Type B pancreatic cell (in vitro differentiated cells): ENCODE data around the gene LTBP1. TPM values are rescaled to one million over a fixed set of nuclear protein-coding genes. Genes with fewer than 3 reads are reported as not detected.

Experiments used
- DNase-seq: peaks from one replicate; pipeline ENCODE4 v3.0.0; 2021; ENCODE audit warnings: mixed read lengths; ENCODE audit not compliant: unreplicated experiment; ENCODE audit errors: extremely low spot score
- H3K27ac Mint-ChIP-seq: 2 replicates; pipeline ENCODE4 v1.8.0; 2021; ENCODE audit warnings: mild to moderate bottlenecking, mixed read lengths
- H3K27me3 Mint-ChIP-seq: 2 replicates; pipeline ENCODE4 v1.8.0; 2021; ENCODE audit warnings: mixed read lengths
- H3K36me3 Mint-ChIP-seq: 2 replicates; pipeline ENCODE4 v1.8.0; 2021; ENCODE audit warnings: mixed read lengths
- H3K4me1 Mint-ChIP-seq: one replicate; pipeline ENCODE4 v1.8.0; 2021; ENCODE audit warnings: mixed read lengths; ENCODE audit not compliant: unreplicated experiment
- H3K4me3 Mint-ChIP-seq: 2 replicates; pipeline ENCODE4 v1.8.0; 2021; ENCODE audit warnings: mild to moderate bottlenecking, mixed read lengths
- H3K9me3 Mint-ChIP-seq: 2 replicates; pipeline ENCODE4 v1.8.0; 2021; ENCODE audit warnings: mixed read lengths
- CTCF ChIP-seq: fragments of 200-600 bp; sonication (generic); conservative IDR thresholded peaks from 2 replicates; pipeline ENCODE4 v1.5.0; 2021; ENCODE audit warnings: antibody characterized with exemption, mild to moderate bottlenecking
- total RNA-seq: library from RNA; stranded (reverse); gene quantifications from 2 replicates; pipeline ENCODE4 v1.2.1, GENCODE V29; 2021; ENCODE audit warnings: low replicate concordance

Gene LTBP1
- total RNA-seq, 1 donor from 2014 or later = 53.3 TPM

GRCh38 chr2:33277002-33277426 lies 330.3 kb downstream of the LTBP1 start:
- Mint-ChIP-seq H3K27me3 (no peaks in the 10 kb centered on the region), H3K4me1 (peaks cover 13% of the 10 kb centered on the region), H3K4me3 (no peak overlapping the region), H3K9me3 (no peaks in the 10 kb centered on the region), H3K36me3 (peaks cover 36% of the 10 kb centered on the region), H3K27ac (no peak overlapping the region)
- no peak for TF ChIP-seq CTCF
- DNase-seq = no peak

- Mint-ChIP-seq H3K4me1 (peaks cover 13% of the 10 kb centered on the region), H3K4me3 (no peak overlapping the region), H3K27me3 (no peaks in the 10 kb centered on the region), H3K36me3 (peaks cover 36% of the 10 kb centered on the region), H3K9me3 (no peaks in the 10 kb centered on the region), H3K27ac (no peak overlapping the region)
- TF ChIP-seq CTCF = no peak
- DNase-seq = no peak
Measured at GRCh38 chr2:33278245-33278943, 331.6 kb downstream of the LTBP1 start.

- peaks cover 29% of the 10 kb centered on the region for H3K36me3 Mint-ChIP-seq
- no peak for TF ChIP-seq CTCF
- H3K4me3 Mint-ChIP-seq = no peak overlapping the region
Measured at GRCh38 chr2:33284287-33284686, 337.5 kb downstream of the LTBP1 start.

GRCh38 chr2:33287507-33288005 lies 340.8 kb downstream of the LTBP1 start:
- Mint-ChIP-seq H3K9me3 (no peaks in the 10 kb centered on the region), H3K27me3 (no peaks in the 10 kb centered on the region)
- TF ChIP-seq CTCF = no peak

More at GRCh38 chr2:33284287-33284686, 337.5 kb downstream of the LTBP1 start:
- Mint-ChIP-seq H3K9me3 (no peaks in the 10 kb centered on the region), H3K4me1 (no peaks in the 10 kb centered on the region), H3K27ac (no peak overlapping the region), H3K27me3 (no peaks in the 10 kb centered on the region)
- no peak for DNase-seq

GRCh38 chr2:33288011-33288410 lies 341.3 kb downstream of the LTBP1 start:
- no peaks in the 10 kb centered on the region for H3K27me3 Mint-ChIP-seq
- DNase-seq = no peak
- peaks cover 5% of the 10 kb centered on the region for H3K4me1 Mint-ChIP-seq
- TF ChIP-seq CTCF = no peak
- H3K27ac Mint-ChIP-seq = no peak overlapping the region
- H3K4me3 Mint-ChIP-seq = no peak overlapping the region
- no peaks in the 10 kb centered on the region for H3K9me3 Mint-ChIP-seq
- peaks cover 19% of the 10 kb centered on the region for H3K36me3 Mint-ChIP-seq

More at GRCh38 chr2:33287507-33288005, 340.8 kb downstream of the LTBP1 start:
- H3K4me3 Mint-ChIP-seq = no peak overlapping the region
- peaks cover 19% of the 10 kb centered on the region for H3K36me3 Mint-ChIP-seq
- H3K27ac Mint-ChIP-seq = no peak overlapping the region
- DNase-seq = no peak
- H3K4me1 Mint-ChIP-seq = peaks cover 5% of the 10 kb centered on the region
